T-helper 2 cell treated with Interferon-gamma antibody and Interleukin-4, amounts not matched to agents 5 μg/mL and 100 μg/mL, for 36 hours (primary cell): Measurements from ENCODE around the gene SEMA6B.
"Not testable (repeated sequence)": the region's sequence is repeated elsewhere in the genome, so short reads cannot be mapped to it uniquely, and the experiment has no call there.

Source experiments
- DNase-seq: peaks from one replicate; pipeline ENCODE4 v3.0.0; 2021; ENCODE audit warnings: low spot score
- H3K27ac Mint-ChIP-seq: one replicate; pipeline ENCODE4 v1.8.0; 2021; ENCODE audit warnings: mild to moderate bottlenecking, mixed read lengths
- H3K27me3 Mint-ChIP-seq: one replicate; pipeline ENCODE4 v1.8.0; 2021; ENCODE audit warnings: low read depth, mixed read lengths
- H3K36me3 Mint-ChIP-seq: one replicate; pipeline ENCODE4 v1.8.0; 2021; ENCODE audit warnings: low read depth, mixed read lengths
- H3K4me1 Mint-ChIP-seq: one replicate; pipeline ENCODE4 v1.8.0; 2021; ENCODE audit warnings: low read depth, mixed read lengths
- H3K4me3 Mint-ChIP-seq: one replicate; pipeline ENCODE4 v1.8.0; 2022; ENCODE audit warnings: mild to moderate bottlenecking, moderate library complexity, mixed read lengths
- H3K9me3 Mint-ChIP-seq: one replicate; pipeline ENCODE4 v1.8.0; 2021; ENCODE audit warnings: mixed read lengths

The SEMA6B gene

GRCh38 chr19:4595158-4595557 is 35.7 kb upstream of the SEMA6B start:
- not testable (repeated sequence) for H3K4me3 Mint-ChIP-seq

GRCh38 chr19:4594201-4594600 is 34.7 kb upstream of the SEMA6B start:
- Mint-ChIP-seq H3K27me3 (peaks cover 45% of the 10 kb centered on the region), H3K9me3 (no peaks in the 10 kb centered on the region), H3K27ac (no peak overlapping the region), H3K4me1 (peaks cover 2% of the 10 kb centered on the region), H3K4me3 (no peak overlapping the region), H3K36me3 (no peaks in the 10 kb centered on the region)
- DNase-seq: no peak

More at GRCh38 chr19:4595158-4595557, 35.7 kb upstream of the SEMA6B start:
- DNase-seq, H3K9me3 Mint-ChIP-seq, H3K27ac Mint-ChIP-seq, H3K4me1 Mint-ChIP-seq, H3K36me3 Mint-ChIP-seq: not testable (repeated sequence)
- H3K27me3 Mint-ChIP-seq: peaks cover 50% of the 10 kb centered on the region

- Mint-ChIP-seq H3K9me3 (no peaks in the 10 kb centered on the region), H3K27me3 (peaks cover 40% of the 10 kb centered on the region), H3K27ac (no peak overlapping the region), H3K4me1 (no peaks in the 10 kb centered on the region), H3K4me3 (no peak overlapping the region), H3K36me3 (no peaks in the 10 kb centered on the region)
- DNase-seq: no peak
Observed at GRCh38 chr19:4593409-4593851, 33.9 kb upstream of the SEMA6B start.

GRCh38 chr19:4592445-4592844 is 33.0 kb upstream of the SEMA6B start:
- Mint-ChIP-seq H3K27me3 (peaks cover 42% of the 10 kb centered on the region), H3K9me3 (no peaks in the 10 kb centered on the region), H3K27ac (no peak overlapping the region)

GRCh38 chr19:4591320-4591719 is 31.8 kb upstream of the SEMA6B start:
- no peak for DNase-seq
- no peak overlapping the region for H3K4me3 Mint-ChIP-seq
- no peak overlapping the region for H3K27ac Mint-ChIP-seq
- no peaks in the 10 kb centered on the region for H3K9me3 Mint-ChIP-seq
- H3K4me1 Mint-ChIP-seq: no peaks in the 10 kb centered on the region
- H3K36me3 Mint-ChIP-seq: no peaks in the 10 kb centered on the region
- peaks cover 36% of the 10 kb centered on the region for H3K27me3 Mint-ChIP-seq

More at GRCh38 chr19:4592445-4592844, 33.0 kb upstream of the SEMA6B start:
- no peaks in the 10 kb centered on the region for H3K36me3 Mint-ChIP-seq
- H3K4me3 Mint-ChIP-seq: no peak overlapping the region
- DNase-seq: no peak
- H3K4me1 Mint-ChIP-seq: no peaks in the 10 kb centered on the region

GRCh38 chr19:4590559-4590958 is 31.1 kb upstream of the SEMA6B start:
- peaks cover 44% of the 10 kb centered on the region for H3K27me3 Mint-ChIP-seq
- H3K4me3 Mint-ChIP-seq: no peak overlapping the region
- H3K36me3 Mint-ChIP-seq: no peaks in the 10 kb centered on the region
- DNase-seq: no peak
- no peaks in the 10 kb centered on the region for H3K4me1 Mint-ChIP-seq
- no peak overlapping the region for H3K27ac Mint-ChIP-seq
- no peaks in the 10 kb centered on the region for H3K9me3 Mint-ChIP-seq

- DNase-seq: peak; percentile 7
- Mint-ChIP-seq H3K27me3 (peaks cover 48% of the 10 kb centered on the region), H3K36me3 (no peaks in the 10 kb centered on the region), H3K4me3 (no peak overlapping the region), H3K27ac (no peak overlapping the region), H3K4me1 (no peaks in the 10 kb centered on the region), H3K9me3 (no peaks in the 10 kb centered on the region)
Observed at GRCh38 chr19:4589579-4590410, 30.3 kb upstream of the SEMA6B start.

- Mint-ChIP-seq H3K27ac (no peak overlapping the region), H3K36me3 (no peaks in the 10 kb centered on the region), H3K27me3 (peaks cover 49% of the 10 kb centered on the region), H3K9me3 (no peaks in the 10 kb centered on the region), H3K4me1 (no peaks in the 10 kb centered on the region), H3K4me3 (no peak overlapping the region)
- no peak for DNase-seq
Observed at GRCh38 chr19:4588291-4588761, 28.8 kb upstream of the SEMA6B start.

- no peak for DNase-seq
- no peak overlapping the region for H3K4me3 Mint-ChIP-seq
- no peaks in the 10 kb centered on the region for H3K36me3 Mint-ChIP-seq
- H3K27ac Mint-ChIP-seq: no peak overlapping the region
- H3K27me3 Mint-ChIP-seq: peaks cover 48% of the 10 kb centered on the region
- no peaks in the 10 kb centered on the region for H3K9me3 Mint-ChIP-seq
- H3K4me1 Mint-ChIP-seq: no peaks in the 10 kb centered on the region
Observed at GRCh38 chr19:4587527-4587926, 28.0 kb upstream of the SEMA6B start.

GRCh38 chr19:4586691-4587090 is 27.2 kb upstream of the SEMA6B start:
- no peak overlapping the region for H3K4me3 Mint-ChIP-seq
- H3K9me3 Mint-ChIP-seq: no peaks in the 10 kb centered on the region
- no peak overlapping the region for H3K27ac Mint-ChIP-seq
- H3K4me1 Mint-ChIP-seq: peaks cover 1% of the 10 kb centered on the region
- H3K27me3 Mint-ChIP-seq: peaks cover 54% of the 10 kb centered on the region
- no peaks in the 10 kb centered on the region for H3K36me3 Mint-ChIP-seq
- no peak for DNase-seq

GRCh38 chr19:4586245-4586644 is 26.8 kb upstream of the SEMA6B start:
- Mint-ChIP-seq H3K4me1 (peaks cover 1% of the 10 kb centered on the region), H3K36me3 (no peaks in the 10 kb centered on the region), H3K4me3 (no peak overlapping the region), H3K9me3 (no peaks in the 10 kb centered on the region), H3K27me3 (peaks cover 49% of the 10 kb centered on the region), H3K27ac (no peak overlapping the region)
- no peak for DNase-seq

GRCh38 chr19:4585556-4585955 is 26.1 kb upstream of the SEMA6B start:
- Mint-ChIP-seq H3K9me3 (no peaks in the 10 kb centered on the region), H3K36me3 (no peaks in the 10 kb centered on the region), H3K27ac (no peak overlapping the region), H3K27me3 (peaks cover 44% of the 10 kb centered on the region), H3K4me3 (no peak overlapping the region), H3K4me1 (peaks cover 1% of the 10 kb centered on the region)
- no peak for DNase-seq

- Mint-ChIP-seq H3K4me3 (no peak overlapping the region), H3K36me3 (no peaks in the 10 kb centered on the region), H3K27me3 (peaks cover 44% of the 10 kb centered on the region)
Observed at GRCh38 chr19:4584670-4585460, 25.4 kb upstream of the SEMA6B start.

GRCh38 chr19:4583961-4584669 is 24.6 kb upstream of the SEMA6B start:
- peaks cover 1% of the 10 kb centered on the region for H3K4me1 Mint-ChIP-seq
- no peaks in the 10 kb centered on the region for H3K36me3 Mint-ChIP-seq
- DNase-seq: no peak
- peaks cover 52% of the 10 kb centered on the region for H3K27me3 Mint-ChIP-seq
- H3K27ac Mint-ChIP-seq: no peak overlapping the region
- no peak overlapping the region for H3K4me3 Mint-ChIP-seq
- no peaks in the 10 kb centered on the region for H3K9me3 Mint-ChIP-seq

More at GRCh38 chr19:4584670-4585460, 25.4 kb upstream of the SEMA6B start:
- Mint-ChIP-seq H3K9me3 (no peaks in the 10 kb centered on the region), H3K4me1 (peaks cover 1% of the 10 kb centered on the region), H3K27ac (no peak overlapping the region)
- DNase-seq: no peak
